Midbrain (tissue), 1 donor: ENCODE measurements around the gene PCSK7.
A peak's percentile ranks its signal among the peaks of the same experiment; 100 is the strongest.

Source experiments
- DNase-seq: peaks from one replicate; lab custom pipeline; 2025; lab: John Stamatoyannopoulos, UW

Gene PCSK7

GRCh38 chr11:117181586-117182550, 50.0 kb downstream of the PCSK7 start:
- no peak for DNase-seq

DNA sequence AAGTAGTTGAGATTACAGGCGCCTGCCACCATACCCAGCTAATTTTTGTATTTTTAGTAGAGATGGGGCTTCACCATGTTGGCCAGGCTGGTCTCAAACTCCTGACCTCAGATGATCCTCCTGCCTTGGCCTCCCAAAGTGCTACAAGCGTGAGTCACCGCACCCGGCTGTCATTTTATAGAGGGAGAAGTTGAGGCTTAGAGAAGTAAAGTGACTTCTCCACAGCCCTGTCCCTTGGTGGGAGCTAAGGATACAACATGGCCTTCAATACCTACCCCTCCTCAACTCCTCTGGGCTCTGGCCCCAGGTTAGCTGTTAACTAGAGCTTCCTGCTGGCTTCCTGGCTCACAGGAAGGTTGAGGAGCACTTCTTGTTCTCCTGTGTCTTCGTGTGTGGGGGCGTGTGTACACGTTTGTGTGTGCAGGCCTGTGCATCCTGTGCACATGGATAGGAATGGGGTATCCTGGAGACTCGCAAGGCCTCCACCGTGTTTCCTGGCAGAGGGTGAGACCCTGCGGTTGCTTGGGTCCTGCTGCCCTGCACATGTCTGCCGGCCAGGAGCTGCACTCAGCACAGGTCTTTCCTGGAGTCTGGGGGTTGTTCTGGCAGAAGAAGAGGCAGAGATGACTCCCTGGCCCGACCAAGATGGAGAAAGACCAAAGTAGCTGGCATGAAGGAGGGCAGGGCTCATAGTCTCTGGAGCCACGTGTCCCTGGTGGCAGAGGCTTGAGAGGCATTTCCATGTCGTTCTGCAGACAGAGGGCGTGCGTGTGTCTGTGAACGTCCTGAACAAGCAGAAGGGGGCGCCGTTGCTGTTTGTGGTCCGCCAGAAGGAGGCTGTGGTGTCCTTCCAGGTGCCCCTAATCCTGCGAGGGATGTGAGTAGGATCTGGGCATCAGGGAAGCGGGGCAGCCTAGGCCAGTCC, 51.0 kb downstream of the PCSK7 start:
- DNase-seq = peak; percentile 67

DNA sequence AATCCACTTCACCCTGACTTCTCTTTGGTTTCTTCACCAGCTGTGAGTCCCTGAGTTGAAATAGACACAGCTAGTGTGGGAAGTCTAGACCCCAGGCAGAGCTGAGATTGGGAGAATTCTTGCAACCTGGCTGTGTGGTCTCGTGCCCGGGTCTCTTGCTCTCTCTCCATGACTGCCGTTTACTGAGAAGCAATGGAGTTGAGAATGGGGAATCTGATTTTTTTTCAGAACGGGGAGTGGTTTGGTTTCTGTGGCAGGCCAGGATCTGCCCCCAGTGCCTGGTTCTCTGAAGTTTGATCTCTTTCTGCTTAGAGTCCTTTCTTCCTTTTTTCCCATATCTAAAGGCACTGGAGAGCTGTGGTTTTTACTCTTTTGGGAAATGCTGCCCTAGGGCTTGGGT, 51.9 kb downstream of the PCSK7 start:
- no peak for DNase-seq

- no peak for DNase-seq
Measured at GRCh38 chr11:117179048-117179999, 52.5 kb downstream of the PCSK7 start.

DNA sequence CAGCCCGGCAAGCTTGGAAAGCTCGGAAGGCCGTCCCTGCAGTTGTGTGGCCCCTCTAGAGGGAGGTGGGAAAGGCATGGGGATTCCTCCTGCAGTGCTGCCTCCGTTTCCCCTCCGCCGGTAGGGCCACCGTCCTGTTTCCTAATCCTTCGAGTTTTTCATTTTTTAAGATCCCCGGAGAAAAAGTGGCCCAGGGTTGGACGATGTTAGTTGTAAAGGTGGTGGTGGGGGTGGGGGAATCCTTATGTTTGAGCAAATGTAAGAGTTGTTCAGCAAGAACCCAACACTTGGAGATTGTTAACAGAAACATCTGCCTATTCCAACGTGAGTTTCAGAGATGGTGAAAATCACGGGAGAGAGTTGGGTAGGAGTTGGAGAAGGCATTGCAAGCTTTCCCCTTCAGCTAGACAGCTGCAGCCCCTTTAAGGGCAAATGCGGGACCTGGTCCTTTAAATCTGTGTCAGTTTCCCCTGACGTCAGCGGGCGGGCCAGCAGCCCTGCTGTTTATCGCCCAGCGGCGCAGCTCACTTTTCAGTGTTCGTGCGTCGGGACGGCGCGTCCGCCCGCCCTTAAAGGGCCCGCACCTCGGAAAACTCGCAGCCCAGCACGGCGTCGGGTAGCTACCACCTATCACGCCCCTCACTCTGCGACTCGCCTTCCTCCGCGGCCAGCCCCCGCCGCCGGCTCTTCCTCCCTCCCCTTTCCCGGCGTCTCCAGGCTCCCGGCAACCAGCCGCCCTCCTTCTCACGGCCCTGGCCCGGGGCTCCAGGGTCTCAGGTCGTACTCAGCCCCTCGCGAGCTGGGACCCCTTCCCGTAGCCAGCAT, 53.5 kb downstream of the PCSK7 start, which contains the start of gene SIDT2:
TSS of gene SIDT2 (plus strand) at position 534 of the 825 bp plus-strand sequence. CDS start 521 bp downstream, outside the sequence.
- peak; percentile 95 for DNase-seq

DNA sequence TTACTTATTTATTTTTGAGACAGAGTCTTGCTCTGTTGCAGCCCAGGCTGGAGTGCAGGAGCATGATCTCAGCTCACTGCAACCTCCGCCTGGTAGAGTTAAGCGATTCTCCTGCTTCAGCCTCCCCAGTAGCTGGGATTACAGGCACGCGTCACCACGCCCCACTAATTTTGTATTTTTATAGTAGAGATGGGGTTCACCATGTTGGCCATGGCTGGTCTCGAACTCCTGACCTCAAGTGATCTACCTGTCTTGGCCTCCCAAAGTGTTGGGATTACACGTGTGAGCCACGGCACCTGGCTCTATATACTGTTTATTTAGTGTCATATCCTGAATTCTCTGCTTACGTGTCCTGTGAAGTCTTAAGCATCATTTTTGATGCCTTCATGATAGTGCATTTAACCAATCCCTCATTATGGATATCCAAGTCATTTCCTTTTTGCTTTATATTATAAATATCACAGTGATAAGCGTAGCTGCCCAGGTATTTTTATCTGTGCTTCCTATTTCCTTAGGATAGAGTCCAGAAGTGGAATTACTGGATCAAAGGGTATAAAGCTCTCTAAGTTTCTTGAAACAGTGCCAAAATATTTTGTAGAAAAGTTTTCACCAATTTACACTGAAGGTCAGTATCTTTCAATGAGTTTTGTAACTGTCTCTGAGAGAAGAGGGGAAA, 54.2 kb downstream of the PCSK7 start:
- no peak for DNase-seq

DNA sequence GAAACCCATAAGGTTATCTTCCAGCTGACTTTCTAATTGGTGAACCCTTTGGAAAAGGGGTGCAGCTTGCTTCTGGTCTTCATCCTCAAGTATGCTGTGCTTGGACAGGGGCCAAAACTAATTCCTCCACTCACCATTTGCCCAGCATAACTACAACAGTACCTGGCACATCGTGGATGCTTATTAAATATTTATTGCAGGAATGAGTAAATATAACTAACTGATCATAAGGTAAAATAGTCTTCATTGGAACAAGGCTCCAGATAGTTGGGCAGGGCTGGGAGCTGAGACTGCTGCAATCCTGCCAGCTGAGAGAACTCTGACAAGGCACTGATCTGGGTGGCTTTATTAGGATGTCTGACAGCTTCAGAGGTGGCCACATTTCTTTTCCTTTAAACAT, 55.7 kb downstream of the PCSK7 start:
- no peak for DNase-seq

GRCh38 chr11:117175781-117176180, 56.1 kb downstream of the PCSK7 start:
- no peak for DNase-seq

DNA sequence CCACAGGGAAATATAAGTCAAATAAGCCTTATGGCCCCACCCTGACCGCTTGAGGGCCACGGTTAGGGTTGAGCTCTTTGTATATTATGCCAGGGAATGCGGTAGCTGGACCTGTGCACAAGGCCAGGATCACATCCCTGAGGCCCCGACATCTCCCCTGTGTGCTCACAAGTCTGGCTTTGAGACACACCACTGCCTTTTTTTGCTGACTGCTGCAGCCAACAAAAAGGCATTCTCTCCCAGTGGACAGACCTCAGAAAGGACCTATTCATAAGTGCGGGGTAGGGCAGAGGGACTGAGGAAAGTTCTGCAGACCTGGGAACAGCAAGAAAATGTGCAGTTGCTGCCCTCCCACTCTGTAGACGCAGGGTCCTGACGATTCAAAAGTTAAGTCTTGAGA, 56.8 kb downstream of the PCSK7 start:
- peak; percentile 57 for DNase-seq

DNA sequence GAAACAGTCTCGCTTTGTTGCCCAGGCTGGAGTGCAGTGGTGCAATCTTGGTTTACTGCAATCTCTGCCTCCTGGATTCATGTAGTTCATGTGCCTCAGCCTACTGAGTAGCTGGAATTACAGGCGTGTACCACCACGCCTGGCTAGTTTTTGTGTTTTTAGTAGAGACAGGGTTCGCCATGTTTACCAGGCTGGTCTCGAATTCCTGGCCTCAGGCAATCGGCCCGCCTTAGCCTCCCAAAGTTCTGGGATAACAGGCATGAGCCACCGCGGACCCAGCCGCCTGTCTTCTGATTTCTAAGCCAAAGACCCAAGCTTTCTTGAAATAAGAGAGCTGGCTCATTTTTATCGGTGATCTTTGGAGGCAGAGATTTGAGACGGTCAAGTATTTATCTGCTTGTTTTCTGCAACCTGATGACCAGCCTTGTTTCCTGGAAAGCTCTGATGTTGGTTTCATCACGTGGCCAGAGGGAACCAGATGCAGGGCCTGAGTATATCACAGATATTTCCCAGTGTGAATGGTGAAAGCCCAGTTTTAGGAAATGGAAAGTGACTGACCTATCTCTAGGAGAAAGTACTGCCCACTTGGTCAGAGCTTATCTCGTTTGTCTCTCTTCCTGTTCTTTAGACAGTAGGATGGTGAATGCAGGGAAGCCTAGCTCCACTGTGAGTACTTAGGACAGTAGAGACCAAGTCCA, 59.0 kb downstream of the PCSK7 start:
- no peak for DNase-seq

DNA sequence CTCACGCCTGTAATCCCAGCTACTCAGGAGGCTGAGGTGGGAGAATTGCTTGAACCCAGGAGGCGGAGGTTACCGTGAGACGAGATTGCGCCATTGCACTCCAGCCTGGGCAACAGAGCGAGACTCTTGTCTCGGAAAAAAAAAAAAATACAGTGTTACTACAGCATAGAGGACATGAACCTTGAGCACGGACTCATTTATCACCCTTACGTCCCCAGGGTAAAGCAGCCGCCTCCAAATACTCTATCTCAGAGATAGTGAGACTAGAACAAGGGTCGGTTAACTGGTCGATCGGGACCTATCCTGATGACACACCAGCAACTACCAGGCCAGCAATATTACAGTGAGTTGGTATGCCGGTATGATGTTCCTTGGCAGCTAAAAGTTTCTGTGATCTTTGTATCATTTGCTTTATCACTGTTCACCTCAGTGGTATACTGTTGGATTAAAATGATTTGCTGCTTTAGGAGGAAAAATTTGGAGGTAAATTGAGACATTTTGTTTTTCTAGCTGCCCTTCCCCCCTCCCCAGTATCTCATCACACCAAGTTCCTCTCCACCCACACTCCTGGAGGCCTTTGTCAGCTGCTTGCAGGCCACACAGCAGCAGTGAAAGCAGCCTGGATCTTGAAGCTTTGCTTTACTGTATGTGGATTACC, 60.3 kb downstream of the PCSK7 start:
- no peak for DNase-seq

- no peak for DNase-seq
Measured at GRCh38 chr11:117171007-117171403, 60.9 kb downstream of the PCSK7 start.

DNA sequence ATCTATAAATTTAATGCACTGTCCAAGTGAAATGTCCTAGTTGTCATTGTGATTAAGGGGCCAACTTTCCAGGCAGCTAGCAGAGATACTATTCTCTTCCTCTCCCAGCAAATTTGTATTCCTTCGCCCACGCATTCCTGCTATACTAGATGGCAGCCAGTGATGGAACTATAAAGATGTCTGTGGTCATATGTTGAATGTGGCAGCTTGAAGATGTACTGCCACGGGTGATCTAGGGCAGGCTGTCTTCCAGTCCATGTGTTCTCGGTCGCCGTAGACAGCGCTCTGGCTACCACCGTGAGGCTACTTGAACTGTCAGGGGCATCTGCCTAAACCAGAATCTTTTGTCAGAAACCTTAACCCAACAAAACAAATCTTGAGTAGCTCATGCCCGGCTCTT, 61.7 kb downstream of the PCSK7 start:
- DNase-seq = no peak

GRCh38 chr11:117169736-117170135, 62.1 kb downstream of the PCSK7 start:
- no peak for DNase-seq

- DNase-seq = no peak
Measured at GRCh38 chr11:117166491-117166890, 65.4 kb downstream of the PCSK7 start.

DNA sequence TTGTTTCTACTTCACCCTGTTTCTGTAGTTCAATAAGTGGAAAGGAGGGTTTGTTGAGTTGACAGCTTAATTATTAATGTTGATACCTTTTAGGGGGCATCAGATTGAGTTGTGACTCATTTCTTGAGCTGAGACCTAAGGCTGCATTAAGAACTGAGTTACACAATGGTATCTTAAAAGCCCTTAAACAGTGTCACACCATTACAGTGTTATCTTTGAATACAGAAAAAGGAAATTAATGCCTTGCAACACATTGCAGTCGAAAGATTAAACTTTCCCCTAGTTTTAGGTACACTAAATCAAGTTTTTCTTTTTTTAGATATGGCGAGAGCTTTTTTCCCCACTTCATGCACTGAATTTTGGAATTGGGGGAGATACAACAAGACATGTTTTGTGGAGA, 71.0 kb downstream of the PCSK7 start:
- DNase-seq = no peak

- DNase-seq = no peak
Measured at GRCh38 chr11:117159892-117160291, 72.0 kb downstream of the PCSK7 start.

DNA sequence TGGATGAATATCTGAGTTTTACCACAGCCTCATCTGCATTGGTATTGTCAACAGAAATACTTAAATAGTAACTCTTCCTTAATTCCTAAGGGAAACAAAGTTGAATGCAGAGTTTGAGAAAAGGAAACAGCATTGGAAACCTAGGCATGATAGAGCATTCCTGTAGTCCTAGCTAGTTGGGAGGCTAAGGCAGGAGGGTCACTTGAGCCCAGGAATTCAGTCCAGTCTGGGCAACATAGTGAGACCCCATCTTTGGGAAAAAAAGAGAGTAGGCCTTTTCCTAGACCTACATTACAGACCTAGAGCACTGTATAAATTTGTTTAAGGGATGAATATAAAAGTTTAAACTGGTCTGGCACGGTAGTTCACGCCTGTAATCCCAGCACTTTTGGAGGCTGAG, 74.4 kb downstream of the PCSK7 start:
- no peak for DNase-seq

- no peak for DNase-seq
Measured at GRCh38 chr11:117154468-117154867, 77.4 kb downstream of the PCSK7 start.
